ENCODE measurements around the gene REEP1.
"Not testable (repeated sequence)": the region's sequence is repeated elsewhere in the genome, so short reads cannot be mapped to it uniquely, and the experiment has no call there.

Gene REEP1

GRCh38 chr2:86241611-86242010 lies 95.8 kb downstream of the REEP1 start:
- DNase-seq, result no peak

DNA sequence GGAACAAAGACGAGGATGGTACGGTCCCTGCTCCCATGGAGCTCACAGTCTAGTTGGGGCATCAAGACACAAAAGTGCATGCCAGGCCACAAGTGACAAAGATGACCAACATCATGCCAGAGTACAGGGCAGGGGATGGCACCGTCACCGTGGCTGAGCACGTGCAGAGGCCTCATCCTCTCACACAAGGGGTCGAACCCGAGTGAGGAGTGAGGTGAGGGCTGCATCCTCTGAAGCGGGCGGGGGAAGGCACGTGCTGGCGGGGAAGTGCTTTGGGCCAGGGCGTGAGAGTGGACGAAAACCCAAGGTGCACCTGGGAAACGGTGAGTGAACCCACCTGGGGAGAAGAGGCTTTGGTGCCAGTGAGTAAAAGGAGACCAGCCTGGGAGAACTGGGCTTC lies 97.2 kb downstream of the REEP1 start:
- no peak for DNase-seq

DNA sequence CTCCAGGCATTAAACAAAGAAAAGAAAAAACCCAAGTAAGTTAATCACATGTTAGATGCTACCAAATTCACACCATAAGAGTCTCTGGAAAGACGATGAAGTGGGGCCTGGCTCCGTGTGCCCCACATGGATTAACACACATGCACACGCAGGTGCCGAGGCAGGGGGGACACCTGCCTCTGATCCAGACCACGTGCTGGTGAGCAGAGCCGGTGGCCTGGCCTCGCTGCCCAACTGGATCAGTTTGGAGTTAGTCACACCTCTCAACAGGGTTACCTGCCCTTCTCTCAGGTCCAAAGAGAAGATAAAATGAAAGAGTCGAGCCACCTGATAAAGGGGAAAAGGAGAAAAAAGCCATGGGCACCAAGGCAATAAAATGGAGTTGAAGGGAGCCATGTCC lies 97.7 kb downstream of the REEP1 start:
- no peak for DNase-seq

GRCh38 chr2:86239326-86239725 lies 98.1 kb downstream of the REEP1 start:
- no peak for DNase-seq

GRCh38 chr2:86238354-86238753 lies 99.1 kb downstream of the REEP1 start:
- no peak for DNase-seq

DNA sequence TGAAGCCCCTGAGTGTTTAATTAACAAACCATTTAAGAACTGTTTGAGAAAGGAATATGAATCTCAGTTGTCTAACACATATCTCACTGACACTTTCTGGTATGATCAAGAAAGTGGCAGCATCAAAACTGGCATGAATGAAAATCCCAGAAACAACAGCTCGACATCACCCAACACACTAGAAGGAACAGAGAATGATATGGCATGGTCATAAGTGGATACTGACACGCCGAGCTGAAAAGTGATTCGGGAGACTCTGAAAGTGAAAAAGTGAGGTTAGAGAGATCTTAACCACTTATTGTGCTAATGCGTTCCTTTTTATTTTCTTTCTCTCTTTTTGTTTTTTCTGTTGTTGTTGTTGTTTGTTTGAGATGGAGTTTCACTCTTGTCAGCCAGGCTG lies 100.3 kb downstream of the REEP1 start:
- no peak for DNase-seq

DNA sequence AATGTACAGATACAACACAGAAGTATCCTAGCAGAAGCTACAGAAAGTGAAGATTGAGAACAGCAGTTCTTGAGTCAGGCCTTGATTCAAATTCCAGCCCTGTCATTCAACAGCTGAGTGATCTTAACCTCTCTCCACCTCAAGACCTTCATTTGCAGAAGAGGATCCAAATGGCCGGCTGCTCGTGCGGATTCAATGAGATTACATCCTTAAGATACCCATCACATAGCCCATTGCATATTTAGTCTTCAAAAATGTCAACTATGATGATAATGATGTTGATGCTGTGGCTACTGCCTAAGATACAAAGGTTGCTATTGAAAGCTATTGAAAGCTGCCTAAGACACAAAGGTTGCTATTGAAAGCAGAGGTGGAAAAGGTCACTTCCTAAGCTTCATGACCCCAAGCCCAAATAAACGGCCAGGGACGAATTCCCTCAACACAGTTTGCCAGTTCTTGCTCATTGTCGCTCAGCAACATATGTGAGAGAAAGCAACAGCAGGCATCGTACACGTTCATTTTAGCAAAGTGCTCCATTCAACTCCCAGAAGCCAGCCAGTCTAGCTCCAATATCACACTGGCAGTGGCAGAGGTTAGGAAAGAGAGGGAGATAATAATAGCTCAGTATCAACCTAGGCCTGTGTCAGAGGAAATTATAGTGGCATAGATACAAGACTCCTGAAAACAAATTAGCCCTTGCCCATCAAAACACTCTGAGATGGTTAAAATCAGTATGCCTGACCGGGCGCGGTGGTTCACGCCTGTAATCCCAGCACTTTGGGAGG lies 102.0 kb downstream of the REEP1 start:
- DNase-seq, result no peak

DNA sequence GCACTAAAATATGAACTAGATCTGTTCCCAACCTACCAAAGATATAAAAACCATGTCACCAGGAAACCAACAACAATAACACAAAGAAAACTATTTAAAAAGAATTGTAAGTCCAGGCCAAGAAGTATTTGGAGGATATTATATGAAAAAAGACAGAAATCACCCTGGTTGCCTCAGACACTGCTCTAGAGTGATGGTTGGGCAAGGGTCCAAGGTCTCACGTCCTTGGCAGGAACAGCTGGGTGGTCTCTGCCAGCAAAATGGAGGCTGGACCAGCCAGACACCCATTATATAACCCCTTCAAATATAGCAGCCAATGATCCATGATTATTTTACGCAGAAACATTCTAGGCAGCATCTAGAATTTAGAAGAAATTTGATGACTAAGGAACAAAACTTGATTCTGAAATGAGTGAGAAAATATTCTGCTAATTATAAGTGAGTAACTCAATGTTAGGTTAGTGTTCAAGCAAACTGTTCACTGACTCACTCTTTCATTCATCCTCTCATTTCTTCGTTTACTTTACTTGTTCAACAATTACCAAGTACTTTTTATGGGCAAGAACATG lies 102.8 kb downstream of the REEP1 start:
- no peak for DNase-seq

- DNase-seq, result no peak
These were observed 104.0 kb downstream of the REEP1 start for GRCh38 chr2:86233436-86233835.

DNA sequence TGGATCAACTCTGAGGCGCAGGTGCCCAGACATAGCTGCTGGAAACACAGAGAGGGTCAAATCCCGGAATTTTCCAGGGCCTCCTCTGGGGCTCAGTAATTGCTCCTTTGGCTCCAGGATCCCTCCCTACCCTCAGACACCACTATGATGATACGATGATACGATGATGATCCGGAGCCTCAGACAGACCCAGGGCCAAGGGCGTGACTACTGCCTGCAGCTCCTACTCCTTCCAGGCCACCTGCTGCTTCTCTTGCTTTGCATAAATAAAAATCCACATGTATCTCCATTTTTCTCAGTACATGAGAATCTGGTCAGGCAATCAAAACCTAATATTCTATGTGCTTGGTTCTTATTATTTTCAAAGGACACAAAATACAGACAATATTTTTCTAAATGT lies 104.5 kb downstream of the REEP1 start:
- DNase-seq, result no peak

- no peak for DNase-seq
These were observed 105.0 kb downstream of the REEP1 start for GRCh38 chr2:86232373-86232784.

- no peak for DNase-seq
These were observed 105.6 kb downstream of the REEP1 start for GRCh38 chr2:86231680-86232372.

DNA sequence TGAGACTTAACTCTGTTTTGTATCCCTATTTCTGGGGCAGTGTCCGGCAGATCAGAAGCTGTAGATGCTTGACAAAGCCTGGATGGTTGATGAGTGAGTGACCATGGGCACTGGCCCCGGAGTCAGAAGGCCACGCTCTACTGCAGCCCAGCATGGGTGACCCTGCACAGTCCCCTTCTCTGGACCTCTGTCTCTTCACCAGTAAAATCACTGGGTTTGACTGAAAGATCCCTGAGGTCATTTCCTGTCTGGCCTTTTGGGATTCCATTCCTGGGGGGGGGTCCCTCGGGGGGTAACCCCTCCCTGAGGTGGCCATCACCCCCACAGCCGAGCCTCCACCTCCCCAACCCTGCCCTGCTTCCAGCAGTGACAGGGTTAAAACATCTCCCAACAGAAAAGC lies 106.5 kb downstream of the REEP1 start:
- DNase-seq, result no peak

DNA sequence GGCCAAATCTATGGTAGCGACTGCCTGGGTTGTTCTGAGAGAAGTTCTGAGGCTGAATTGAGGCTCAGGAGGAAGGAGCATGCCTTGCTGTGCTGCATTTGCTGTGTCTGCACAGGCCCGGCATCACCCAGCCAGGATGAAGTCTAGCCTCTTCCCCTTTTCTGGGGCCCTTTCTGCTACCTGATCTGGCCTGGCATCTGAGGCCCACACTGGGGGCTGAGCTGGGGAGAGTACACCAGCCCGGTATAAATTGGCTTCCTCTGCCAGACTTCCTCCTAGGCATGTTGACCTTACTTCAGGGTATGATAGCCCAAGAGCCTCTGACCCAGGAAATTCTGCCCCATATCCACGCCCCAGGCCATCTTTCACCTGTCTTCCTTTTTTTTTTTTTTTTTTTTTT lies 108.2 kb downstream of the REEP1 start:
- DNase-seq, result no peak

- DNase-seq, result not testable (repeated sequence)
These were observed 108.9 kb downstream of the REEP1 start for GRCh38 chr2:86228574-86228973.

DNA sequence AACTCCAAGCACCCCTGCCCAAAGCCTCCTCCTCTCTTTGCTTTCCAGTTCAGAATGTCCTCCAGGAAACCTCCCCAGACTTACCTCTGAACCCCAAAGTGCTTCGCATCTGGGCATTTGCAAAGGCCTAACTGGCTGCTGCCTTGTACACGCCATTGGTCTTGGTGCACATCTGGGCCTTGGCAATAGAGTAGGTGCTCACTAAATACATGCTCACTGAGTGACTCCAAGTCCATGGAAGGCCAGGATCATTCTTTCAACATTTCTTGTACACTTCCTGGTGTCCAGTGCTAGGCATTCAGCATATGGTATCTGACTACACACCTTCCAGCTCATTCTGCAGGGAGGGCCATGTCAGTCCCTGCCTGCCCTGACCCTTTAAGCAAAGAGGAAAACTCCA lies 109.7 kb downstream of the REEP1 start:
- no peak for DNase-seq

DNA sequence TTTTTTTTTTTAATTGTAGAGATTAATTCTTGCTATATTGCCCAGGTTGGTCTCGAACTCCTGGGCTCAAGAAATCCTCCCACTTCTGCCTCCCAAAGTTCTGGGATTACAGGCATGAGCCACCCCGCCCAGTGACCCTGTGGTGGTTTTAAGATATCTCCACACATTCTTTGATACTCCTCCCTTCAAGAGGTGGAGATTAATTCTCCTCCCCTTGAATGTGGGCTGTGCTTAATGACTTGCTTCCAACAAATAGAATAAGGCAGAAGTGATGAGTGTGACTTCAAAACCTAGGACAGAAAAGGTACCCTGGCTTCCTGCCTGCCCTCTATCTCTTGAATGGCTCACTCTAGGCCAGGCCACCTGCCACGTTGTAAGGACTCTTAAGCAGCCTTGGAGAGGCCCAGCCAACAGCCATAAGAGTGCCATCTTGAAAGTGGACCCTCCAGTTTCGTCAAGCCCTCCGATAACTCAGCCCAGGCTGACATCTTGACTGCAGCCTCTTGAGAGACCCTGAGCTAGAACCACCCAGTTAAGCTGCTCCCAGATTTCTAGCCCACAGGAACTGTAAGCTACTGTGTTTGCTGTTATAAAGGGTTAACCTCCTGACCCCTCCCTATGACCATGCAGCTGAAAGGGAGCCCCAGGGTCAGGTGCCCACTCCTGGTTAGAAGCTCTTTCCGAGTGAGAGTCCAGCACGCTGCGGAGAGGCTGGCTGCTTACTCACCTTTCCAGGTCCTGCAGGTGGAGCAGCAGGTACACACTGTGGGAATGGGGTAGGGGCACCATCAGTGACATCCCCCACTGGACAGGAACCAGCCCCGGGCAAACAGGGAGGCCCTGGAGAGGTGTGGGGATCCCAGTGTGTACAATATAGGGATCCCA lies 110.5 kb downstream of the REEP1 start:
- no peak for DNase-seq

DNA sequence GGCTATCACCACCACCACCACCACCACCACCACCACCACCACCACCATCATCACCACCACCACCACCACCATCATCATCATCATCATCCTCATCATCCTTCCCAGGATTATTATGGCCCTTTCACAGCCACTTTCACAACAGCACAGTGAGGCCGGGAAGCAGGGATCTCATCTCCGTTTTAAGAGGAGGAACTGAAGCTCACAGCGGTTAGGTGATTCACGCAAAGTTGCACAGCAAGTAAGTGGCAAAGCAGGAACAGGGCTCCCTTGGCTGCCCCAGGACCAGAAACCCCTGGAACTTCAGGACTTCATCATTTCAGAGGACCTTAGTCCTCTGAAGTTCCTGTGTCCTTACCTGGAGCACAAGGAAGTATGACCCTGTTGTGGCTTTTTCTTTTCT lies 111.4 kb downstream of the REEP1 start:
- DNase-seq, result no peak

- peak; percentile 31 for DNase-seq
These were observed 111.8 kb downstream of the REEP1 start for GRCh38 chr2:86225581-86225980.

DNA sequence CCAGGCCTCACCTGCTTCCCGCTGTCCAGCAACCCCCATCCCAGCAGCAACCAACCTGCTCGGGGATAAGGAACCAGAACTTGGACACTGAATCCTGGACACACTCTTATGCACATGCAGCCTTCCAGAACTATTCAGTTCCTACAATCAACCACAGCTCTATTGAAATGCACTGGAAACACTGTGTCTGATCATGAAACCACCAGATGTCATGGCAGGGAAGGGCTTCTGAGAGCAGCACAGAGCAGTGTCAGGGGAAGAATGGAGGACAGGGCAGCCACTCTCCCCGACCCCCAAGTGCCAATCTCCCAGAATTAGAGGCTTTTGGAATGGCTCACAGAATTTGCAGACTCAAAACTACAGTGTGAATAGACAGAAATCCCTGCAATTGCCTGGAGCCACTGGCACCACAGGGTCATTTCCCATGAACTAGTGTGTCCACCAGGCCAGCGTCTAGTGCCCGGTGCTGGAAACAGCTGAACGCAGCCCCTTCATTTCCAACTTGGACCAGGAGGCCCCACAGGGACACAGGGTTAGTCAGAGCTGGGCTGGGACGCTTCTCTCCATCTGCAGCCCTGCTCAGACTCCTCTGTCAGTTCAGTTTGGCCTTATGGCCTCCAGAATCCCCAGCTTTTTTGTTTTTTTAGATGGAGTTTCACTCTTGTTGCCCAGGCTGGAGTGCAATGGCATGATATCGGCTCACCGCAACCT lies 112.6 kb downstream of the REEP1 start:
- no peak for DNase-seq

DNA sequence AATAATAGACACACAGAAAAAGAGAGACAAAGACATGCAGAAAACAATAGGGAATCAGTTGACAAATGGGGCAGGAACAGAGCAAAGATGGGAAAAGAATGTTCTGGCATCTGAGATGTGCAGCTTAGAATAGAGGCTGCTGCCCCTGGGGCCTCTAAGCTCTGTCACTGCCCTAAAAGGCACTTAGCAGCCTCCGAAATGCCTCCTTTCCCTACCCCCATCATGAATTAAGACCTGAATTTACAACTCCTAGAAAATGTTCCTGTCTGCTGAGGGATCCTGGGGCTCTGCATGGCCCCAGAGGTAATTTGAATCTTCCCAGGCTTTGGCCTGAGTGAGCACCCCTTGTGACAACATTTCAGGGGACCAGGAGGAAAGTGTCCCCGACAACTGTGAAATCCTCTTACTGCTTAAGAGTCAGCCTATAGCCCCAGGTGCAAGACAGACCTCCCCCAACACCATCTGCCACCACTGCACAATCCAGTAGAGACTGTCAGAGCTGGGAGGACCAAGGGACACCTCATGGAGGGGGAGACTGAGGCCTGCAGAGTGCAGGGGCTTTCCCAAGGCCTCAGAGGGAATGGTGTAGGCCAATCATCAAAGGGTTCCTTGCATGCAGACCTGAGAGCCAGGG lies 113.4 kb downstream of the REEP1 start:
- DNase-seq, result no peak
